Gastroesophageal sphincter (tissue), 3 donors: ENCODE data around the gene LMCD1.

ENCODE experiments used
- EP300 ChIP-seq: sonication (generic); formaldehyde crosslinking; IDR thresholded peaks from one replicate; pipeline ENCODE4 v1.6.1; 2017; ENCODE audit warnings: antibody characterized with exemption, mild to moderate bottlenecking
- POLR2A ChIP-seq, 2 donors: fragments of 450-650 bp; IDR thresholded peaks; one replicate each; pipeline ENCODE4 v1.6.1; 2017; ENCODE audit warnings: antibody characterized with exemption in 2 of 2, mild to moderate bottlenecking in 2 of 2, moderate library complexity in 1 of 2
- TF ChIP-seq, protein P1 (sequence below), 4 experiments: fragments of 200-600 bp in 2 of 4; fragments of 450-650 bp in 2 of 4; sonication (generic) in 1 of 4; IDR thresholded peaks; one replicate each; pipeline ENCODE4 v1.5.1; 2017 to 2019; ENCODE audit warnings: antibody characterized with exemption in 4 of 4, mild to moderate bottlenecking in 2 of 4, moderate library complexity in 2 of 4

DNA sequence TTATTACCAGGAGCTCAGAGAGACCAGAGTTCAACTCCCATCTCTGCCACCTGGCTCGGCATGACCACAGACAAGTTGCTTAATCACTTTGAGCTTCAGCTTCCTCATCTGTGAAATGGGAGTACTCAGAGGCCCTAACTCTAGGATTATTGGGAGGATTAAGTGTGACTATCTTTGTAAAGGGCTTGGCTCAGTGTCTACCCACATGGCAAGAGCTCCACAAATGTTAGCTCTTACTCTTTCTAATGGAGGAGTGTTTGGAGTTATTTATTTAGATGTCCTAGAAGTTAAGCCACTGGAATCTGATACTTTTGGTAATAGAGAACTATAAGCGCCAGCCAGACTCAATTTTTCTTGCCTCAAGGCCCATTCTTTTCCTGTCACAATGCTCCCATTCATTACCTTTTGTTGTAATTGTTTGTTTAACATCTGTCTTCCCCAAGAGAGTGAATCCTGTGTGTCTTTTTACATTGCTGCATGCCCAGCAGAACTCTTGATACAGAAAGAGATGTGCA lies 12.3 kb upstream of the LMCD1 start:
- TF ChIP-seq, protein P1, sequence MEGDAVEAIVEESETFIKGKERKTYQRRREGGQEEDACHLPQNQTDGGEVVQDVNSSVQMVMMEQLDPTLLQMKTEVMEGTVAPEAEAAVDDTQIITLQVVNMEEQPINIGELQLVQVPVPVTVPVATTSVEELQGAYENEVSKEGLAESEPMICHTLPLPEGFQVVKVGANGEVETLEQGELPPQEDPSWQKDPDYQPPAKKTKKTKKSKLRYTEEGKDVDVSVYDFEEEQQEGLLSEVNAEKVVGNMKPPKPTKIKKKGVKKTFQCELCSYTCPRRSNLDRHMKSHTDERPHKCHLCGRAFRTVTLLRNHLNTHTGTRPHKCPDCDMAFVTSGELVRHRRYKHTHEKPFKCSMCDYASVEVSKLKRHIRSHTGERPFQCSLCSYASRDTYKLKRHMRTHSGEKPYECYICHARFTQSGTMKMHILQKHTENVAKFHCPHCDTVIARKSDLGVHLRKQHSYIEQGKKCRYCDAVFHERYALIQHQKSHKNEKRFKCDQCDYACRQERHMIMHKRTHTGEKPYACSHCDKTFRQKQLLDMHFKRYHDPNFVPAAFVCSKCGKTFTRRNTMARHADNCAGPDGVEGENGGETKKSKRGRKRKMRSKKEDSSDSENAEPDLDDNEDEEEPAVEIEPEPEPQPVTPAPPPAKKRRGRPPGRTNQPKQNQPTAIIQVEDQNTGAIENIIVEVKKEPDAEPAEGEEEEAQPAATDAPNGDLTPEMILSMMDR (IDR thresholded peaks at IDR 0.05) = no peak
- no peak for TF ChIP-seq POLR2A (IDR thresholded peaks at IDR 0.05)
- TF ChIP-seq EP300 = no peak
